HL-60/S4 (cell line): Measurements from ENCODE around the gene HOXC10.

Experiments used
- in situ Hi-C: fragments of 300-500 bp; cut with MboI; formaldehyde crosslinking; loops from 2 replicates; pipeline ENCODE4 v1.14.3; 2022; ENCODE audit warnings: low sequenced_read_pairs

HOXC10 gene

DNA sequence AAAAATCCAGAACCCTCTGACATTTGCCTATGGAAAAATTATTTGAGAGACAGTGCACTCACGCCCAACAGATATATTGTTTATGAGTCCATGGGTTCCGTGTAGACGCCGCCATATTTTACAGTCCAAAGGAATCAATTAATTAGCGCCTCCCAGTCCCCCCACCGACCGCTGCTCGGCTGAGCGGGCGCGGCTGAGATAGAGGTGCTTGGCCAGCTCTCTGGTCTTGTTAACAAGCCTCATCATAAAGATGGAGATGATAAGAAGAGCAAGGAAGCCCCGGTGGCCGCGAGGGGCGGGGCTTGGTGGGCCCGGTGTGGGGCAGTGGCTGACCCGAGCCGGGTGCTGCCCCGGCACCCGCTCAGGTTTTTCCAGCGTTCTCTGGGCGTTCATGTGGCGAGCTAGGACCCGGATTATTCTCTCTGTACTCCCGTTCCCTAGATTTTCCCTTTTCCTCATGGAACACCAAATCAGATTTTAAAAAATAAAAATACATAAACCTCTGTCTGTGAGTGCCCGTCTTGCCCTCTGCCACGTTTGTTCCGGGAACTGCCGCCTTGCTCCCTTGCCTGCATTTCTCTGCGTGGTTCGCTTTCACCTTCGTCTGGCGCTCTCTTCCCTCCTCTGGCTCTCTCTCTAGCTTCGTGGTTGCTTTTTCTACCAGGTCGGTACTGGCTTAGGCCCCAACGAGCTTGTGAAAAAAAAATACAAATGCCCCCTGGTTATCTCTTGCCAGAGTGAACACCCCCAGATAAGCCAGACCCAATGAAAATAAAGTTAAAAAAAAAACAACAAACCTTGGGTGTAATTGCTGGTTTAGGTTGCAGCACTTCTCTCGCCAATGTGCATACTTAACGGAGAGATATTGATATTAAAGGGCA lies 21.3 kb upstream of the HOXC10 start:
- in situ Hi-C loops = no loop called here

DNA sequence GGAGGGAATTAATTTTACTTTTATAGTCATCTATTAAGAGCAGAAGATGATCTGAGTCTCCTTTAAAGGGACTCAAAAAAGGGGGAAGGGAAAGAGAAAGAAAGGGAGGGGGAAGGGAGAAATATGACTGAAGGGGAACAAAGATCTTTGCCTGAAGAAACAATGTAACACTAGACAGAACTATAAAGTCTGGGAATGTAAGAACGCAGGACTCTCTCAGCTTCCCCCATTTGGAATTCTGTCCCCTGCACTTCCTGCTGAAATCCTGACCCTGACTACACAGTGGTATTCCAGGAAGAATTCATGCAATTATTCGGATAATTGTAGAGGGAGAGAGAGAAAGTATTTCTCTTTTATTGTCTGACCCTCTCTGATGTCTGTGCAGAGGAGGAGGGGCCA lies 20.6 kb upstream of the HOXC10 start:
- in situ Hi-C loops = no loop called here

DNA sequence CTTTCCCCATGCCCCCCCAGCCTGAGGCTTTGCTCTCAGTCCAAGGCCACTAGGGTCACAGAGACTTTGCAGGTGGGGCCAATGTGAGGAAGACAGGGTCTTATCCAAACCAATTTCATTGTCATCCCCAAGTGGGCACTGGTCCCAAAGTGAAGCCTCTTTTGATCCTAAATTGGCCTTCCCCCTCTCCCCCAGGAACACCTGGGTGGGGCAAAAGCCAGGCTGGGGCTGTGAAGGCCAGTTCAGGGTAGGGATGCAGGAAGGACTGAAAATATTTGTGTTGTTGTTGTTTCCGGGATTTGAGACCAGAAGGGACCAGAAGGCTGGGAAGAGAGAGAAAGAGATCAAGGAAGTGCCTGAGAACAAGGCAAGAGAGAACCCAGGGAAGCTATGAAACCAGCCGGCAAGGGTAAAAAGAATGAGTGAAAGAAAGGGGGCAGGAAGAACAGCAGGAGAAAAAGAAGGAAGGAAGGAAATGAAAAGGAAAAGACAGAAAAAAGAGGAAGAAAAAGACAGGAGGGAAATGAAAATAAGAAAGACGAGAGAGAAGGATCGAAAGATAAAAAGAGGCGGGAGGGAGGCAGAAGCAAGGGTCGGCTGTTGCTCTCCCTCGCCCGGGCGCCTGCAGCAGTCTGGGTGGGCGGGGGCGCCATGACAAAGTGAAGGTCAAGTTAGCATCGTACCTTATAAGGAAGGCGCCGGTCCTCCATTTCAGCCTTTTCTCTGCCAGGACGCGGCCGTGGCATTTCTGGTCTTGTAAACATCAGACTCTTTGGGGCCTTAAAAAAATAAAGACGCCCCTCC lies 19.5 kb upstream of the HOXC10 start:
- in situ Hi-C loops = no loop called here

DNA sequence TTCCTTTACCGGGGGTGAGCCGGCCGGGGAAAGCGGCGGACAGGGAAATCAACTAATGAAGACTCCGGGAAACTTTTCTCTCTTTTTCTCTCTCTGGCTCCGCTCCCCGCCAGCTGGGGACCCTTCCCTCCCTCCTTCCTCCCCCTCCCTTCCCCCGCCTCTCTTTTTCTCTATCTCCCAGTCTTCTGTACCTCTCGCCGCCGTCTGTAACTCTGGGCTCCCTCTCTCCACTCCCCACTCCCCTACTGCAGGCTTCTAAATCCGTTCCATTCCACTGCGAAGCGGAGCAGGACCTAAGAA lies 18.9 kb upstream of the HOXC10 start:
- in situ Hi-C loops = no loop called here

DNA sequence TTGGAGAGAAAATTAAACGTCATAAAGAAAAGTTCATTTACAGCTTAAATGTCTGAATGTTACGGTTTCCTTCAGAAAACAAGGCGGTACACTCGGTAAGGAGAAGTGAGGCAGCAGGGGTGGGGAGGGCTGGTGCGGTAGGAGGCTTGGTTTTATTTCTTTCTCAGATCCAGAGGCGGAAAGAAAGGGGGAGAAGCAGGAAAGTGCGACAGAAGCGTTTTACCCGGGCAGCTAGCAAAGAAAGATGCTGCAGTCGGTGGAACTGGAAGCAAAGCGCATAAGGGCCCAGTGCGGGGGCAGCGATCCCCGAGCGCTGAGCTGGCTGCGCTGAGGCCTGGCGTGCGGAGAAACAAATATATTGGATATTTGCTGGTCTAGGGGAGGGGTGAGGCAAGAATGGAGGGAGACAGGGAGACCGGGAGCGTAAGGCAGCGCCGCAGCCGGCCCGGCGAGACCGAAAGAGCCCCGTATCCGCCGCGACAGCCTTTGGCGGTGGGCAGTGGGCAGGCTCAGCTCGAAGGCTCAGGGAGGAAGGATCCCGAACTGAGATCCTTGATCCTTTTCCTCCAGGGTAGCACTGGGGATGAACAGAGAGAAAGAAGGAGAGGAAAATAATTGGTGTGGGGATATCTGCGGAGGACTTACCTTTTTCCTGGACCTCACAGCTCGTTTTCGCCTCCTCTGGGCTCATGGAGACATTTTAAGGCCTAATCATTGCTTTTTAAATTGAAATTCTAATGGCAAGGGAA lies 18.4 kb upstream of the HOXC10 start:
- in situ Hi-C loops = no loop called here

DNA sequence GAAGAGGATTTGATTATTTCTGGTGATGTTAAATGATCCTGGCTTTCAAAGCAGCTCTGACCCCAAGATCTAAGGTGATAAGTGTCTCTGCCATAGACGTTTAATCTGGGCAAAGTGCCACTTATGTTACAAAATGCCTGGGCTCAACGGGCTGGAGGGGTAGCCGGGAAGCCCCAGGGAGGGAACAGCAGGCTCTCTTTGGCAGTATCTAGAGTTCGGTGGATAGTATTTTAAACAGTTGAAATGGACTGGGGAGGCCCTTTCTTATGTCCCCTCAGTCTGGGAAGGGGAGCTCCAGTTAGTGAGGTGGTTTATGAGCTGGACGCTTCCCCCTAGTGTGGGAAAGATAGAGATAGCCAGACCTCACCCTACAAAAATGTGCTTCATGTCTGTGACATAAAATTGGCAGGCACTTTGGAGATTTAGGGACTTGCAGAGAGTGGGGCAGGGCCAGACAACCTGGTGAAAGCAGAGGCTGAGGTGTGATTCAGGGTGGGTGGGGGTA lies 17.5 kb upstream of the HOXC10 start:
- in situ Hi-C loops = no loop called here

DNA sequence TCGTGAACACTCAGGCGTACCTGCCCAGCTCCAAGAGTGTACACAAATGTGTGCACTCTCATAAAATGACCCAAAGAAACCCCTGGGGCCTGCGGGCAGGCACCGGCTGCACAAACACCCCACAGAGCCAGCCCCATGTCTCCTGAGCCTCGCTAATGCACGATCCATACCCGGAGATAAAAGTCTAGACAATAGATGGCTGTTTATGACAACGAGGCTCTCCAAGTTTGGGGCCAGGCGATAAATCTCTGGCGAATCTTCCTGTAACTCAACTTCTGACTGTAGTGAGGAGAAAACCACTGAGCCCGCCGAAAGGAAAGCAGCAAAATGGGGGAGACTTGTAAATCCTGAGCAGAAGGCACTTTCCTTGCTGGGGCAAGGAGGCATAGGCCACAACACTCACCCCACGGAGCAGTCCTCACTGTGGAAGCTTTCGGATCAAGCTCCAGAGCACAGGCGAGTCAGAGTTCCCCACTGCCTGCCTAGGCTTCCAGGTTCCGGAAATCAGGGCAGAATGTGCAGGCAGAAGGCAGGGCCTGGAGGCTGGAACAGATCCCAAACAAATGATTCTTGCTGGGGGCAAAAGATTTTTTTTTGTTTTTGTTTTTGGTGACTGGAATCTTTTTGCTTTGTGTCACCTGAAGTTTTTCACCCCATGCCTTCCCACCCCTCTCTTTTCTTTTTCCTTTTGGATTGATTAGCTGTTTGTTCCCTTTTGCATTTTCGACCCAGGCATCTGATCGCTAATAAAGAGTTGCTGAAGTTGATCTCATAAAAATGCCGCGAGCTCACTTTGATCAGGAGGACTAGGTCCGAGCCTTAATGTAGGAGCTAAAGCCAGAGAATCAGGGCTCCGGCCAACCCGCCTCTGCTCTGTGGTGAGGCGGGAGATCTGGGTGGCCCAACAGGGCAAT lies 16.5 kb upstream of the HOXC10 start:
- in situ Hi-C loops = no loop called here

DNA sequence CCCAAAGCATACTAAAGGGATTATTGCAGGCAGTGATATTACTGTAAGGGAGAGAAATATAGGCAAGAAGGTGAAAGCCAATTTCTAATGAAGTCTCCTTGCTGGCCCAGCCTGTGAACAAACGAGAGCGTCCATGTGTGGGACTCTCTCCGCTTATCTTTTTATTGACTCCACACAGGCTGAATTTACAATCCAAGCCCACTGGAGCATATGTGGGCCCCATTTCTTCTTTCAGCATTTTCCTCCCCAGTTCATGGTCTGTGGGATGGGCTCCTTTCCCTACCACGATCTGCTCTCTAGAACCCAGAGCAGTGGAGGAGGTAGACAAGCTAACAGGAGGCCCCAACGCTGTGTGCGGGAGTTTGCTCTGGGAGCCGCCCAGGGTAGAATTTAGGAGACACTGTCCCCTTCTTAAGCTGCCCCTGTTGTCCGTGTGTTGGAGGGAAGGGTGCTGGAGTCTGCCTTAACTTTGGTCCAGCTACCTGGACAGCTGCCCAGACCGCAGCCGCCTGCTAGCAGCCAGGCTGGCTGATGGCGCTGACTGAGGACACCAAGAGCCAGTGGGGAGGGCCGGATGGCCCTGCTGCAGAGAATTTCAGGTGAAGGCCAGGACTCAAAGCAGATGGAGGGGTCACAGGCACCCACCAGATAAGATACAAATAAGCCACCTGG lies 15.2 kb upstream of the HOXC10 start:
- in situ Hi-C loops = no loop called here

DNA sequence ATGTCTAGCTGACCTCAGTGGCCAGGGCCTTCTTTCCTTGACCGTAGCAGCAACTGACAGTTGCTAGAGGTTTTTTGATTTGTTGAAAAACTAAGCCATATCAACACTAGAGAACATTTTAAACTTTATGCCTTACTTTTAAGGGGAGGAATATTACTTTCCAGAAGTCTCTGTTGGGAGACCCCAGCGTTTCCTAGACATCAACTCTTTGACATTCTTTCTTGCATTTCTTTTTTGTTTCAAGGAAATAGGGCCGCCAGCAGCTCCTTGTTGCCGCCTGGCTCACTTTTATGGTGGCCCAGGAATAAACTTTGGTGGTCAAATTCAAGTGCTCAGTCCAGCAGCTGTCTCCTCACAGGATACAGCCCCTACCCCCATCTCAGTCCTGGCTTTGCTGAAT lies 14.5 kb upstream of the HOXC10 start:
- in situ Hi-C loops = no loop called here

DNA sequence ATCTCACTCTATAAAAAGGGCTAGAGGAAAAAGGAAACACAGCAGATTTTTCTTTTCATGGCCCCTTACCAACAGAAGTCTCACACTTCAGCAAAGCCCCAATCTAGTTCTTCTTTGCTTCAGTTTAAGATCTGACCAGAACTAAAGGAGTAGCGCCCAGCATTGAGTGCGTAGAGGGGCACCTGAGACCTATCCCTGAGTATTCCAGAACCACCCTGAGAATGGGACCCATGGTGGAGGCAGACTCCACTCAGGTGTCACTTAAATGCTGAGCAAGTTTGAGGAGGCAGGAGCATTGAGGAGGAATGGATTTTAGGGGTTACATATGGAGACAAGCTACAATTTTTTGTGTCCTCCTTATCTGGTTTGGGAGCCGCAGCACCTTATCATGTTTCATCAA lies 13.8 kb upstream of the HOXC10 start:
- in situ Hi-C loops = no loop called here

DNA sequence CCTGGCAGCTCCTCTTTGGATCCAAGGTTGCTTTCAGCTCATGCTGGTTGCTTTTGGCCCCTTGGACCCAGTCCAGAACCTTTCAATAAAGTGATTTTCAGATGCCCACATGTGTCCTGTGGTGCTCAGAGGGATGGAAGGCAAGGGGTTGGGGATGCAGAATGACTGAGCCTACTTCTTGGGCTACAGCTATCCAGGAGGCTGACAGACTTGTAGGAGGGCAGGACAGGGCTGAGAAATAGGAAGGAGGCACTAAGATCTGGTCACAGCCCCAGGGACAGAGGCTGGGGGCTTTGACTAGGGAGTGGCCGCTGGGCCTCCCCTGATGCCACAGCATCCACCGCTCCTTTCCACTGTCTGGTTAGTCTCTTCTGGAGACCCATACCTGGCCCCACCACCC lies 13.3 kb upstream of the HOXC10 start:
- in situ Hi-C loops = no loop called here

DNA sequence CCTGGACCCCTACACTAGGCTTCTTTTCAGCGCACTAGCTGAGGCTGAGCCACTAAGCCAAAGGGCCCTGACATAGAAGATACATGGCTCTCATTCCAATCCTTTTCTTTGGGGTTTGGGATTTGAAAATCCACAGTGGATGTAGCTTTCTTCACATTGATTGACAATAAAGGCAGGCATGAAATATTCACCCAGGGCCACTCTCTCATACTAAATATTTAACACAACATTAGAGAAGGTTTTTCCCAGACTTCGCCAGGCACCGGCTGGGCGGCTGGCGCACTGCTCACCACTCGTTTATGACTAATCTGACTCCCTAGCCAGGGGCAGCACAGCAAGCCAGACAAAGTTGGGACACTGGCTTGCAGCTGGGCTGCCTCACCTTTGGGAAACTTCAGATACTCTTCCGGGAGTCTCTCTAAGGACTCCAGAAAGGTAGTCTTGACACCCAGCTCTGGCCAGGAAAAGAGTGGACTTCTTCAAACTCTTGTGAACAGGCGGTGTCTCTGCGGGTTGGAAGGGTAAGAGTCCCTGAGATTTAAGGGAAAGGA lies 12.7 kb upstream of the HOXC10 start:
- in situ Hi-C loops = no loop called here

DNA sequence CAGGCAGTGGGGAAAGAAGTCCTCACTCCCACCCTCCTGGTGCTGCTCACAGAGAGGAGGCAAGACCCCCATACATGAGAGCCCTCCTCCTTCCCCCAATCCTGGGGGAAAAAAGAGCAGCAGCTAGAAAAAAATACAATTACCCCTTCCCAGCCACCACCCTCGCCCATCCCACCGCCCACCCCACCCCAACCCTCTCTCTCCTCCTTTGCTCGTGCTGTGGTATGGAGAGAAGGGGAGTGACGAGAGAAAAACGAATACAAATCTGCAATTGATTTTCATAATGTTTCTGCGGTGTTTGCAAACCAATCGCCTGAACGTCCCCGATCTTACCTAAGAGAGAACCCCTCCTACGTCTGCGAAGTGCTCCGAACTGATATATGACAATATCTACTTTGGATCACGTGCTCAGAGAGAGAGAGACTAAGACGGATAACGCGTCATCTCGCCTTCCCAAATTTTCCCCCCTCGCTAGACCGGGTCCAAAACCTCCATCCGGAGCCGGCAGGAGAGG lies 12.2 kb upstream of the HOXC10 start, which contains the start of gene HOXC11:
Gene HOXC11 (plus strand): TSS at position 405 of the 514 bp plus-strand sequence. CDS start 116 bp downstream, outside the sequence.
- in situ Hi-C loops = no loop called here

DNA sequence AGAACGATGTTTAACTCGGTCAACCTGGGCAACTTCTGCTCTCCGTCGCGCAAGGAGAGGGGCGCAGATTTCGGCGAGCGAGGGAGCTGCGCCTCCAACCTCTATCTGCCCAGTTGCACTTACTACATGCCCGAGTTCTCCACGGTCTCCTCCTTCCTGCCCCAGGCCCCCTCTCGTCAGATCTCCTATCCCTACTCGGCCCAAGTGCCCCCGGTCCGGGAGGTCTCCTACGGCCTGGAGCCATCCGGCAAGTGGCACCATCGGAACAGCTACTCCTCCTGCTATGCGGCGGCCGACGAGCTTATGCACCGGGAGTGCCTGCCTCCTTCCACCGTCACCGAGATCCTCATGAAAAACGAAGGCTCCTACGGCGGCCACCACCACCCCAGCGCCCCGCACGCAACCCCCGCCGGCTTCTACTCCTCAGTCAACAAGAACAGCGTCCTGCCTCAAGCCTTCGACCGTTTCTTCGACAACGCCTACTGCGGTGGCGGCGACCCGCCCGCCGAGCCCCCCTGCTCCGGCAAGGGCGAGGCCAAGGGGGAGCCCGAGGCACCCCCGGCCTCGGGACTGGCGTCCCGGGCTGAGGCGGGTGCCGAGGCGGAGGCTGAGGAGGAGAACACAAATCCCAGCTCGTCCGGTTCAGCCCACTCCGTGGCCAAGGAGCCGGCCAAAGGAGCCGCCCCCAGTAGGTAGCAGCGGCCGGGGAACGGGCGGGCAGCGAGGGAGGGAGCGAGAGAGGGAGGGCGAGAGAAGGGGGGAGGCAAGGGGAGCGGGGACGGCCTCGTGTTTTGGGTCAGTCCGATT lies 11.5 kb upstream of the HOXC10 start:
- in situ Hi-C loops = no loop called here

DNA sequence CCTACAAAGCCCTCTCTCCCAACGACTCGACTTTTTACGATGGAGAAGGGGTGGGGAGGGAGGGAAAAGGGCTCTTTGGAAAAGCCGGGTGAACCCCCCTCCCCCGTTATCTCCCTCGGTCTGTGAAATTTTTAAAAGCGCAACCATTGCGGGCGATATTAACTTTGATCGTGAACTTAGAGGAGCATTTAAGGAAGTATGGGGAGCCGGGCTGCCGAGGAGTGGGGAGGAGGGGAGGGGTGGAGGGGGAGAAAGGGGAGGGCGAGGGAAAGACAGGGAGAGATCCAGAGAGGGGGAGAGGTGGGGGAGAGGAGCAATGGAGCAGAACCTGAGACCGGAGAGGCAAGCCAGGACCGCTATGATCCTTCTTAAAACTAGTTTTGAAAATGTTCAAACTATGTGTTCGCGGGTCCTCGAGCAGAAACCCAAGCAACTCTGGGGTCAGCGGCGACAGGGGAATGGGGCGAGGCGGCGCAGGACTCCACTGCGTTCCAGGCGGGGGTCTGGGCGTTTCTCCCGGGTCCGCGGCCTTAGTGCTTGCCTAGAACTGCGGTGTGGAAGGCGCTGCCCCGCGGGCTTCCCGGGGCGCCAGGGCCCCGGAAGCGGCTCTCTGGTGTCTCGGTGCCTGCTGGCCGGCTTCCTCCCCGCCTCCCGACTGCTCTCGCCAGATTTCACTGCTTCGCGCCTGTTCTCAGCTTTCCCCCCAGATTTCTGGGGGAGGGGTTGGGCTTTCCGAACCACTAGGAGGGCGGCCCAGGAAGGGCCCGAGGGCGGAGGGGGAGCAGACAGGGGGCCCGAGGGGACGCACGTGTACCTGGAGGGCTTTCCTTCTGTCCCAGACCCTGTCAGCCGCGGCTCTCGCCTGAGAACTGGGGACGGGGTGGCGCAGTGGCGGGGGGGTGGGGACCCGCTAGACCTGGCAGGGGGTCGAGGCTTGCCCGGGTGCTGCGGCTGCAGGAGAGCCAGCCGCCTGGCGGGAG lies 10.6 kb upstream of the HOXC10 start, which contains the start of gene HOTAIR:
Gene HOTAIR (minus strand): TSS at position 871 of the 980 bp plus-strand sequence.
- in situ Hi-C loops = no loop called here

DNA sequence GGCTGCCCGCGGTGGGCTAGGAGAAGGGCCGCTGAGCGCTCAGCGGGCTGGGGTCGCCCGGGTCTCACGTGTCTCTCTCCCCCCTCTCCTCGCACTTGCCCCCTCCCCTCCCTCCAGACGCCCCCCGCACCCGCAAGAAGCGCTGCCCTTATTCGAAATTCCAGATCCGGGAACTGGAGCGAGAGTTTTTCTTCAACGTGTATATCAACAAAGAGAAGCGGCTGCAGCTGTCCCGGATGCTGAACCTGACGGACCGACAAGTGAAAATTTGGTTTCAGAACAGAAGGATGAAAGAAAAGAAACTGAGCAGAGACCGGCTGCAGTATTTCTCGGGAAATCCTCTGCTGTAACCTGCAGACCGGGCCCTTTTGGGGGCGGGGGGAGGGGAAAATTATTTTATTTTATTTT lies 9.9 kb upstream of the HOXC10 start:
- in situ Hi-C loops = no loop called here
